Thyroid gland (tissue), 4 donors: ENCODE measurements around the gene DKK3.

ENCODE experiments used
- POLR2A ChIP-seq, 2 donors: fragments of 450-650 bp; IDR thresholded peaks; one replicate each; pipeline ENCODE4 v1.6.1; 2017; ENCODE audit warnings: antibody characterized with exemption in 2 of 2, mild to moderate bottlenecking in 2 of 2, moderate library complexity in 1 of 2
- TF ChIP-seq, protein P1 (sequence below), 6 experiments: fragments of 200-600 bp in 3 of 6; fragments of 450-650 bp in 3 of 6; sonication (generic) in 3 of 6; IDR thresholded peaks; one replicate each; pipeline ENCODE4 v1.5.1; 2016 to 2019; ENCODE audit warnings: antibody characterized with exemption in 6 of 6, mild to moderate bottlenecking in 2 of 6, inconsistent platforms in 1 of 6, moderate library complexity in 1 of 6

DNA sequence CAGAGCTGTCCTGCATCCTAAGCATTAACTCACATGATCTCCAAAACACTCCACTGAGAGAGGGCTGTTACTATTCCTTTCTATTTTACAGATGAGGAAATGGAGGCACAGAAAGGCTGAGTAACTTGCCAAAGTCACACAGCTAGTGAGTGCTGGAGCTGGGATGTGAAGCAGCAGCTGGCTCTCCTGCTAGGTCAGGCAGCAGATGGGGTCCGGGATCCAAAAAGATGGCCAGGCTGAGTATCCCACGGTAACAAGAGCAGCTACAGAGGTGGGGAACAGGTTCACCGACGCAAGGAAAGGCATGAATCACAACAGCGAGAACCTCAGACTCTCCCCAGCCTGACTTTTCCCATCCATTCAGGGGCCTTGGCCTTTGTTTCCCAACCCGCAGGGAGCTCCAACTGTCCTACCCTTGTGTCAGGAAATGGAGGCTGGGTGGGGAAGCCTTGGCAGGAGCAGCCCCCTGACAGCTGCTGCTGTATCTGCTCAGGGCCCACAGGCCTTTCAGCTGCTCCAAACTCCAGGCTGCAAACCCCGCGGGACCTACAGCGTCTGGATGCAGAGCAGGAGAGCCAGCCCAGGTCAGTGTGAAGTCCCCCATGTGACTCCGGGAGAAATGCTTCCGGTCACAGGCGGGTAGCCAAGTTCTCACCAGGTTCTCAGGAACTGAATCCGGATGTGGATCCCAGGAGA lies 29.5 kb downstream of the DKK3 start:
- TF ChIP-seq, protein P1, sequence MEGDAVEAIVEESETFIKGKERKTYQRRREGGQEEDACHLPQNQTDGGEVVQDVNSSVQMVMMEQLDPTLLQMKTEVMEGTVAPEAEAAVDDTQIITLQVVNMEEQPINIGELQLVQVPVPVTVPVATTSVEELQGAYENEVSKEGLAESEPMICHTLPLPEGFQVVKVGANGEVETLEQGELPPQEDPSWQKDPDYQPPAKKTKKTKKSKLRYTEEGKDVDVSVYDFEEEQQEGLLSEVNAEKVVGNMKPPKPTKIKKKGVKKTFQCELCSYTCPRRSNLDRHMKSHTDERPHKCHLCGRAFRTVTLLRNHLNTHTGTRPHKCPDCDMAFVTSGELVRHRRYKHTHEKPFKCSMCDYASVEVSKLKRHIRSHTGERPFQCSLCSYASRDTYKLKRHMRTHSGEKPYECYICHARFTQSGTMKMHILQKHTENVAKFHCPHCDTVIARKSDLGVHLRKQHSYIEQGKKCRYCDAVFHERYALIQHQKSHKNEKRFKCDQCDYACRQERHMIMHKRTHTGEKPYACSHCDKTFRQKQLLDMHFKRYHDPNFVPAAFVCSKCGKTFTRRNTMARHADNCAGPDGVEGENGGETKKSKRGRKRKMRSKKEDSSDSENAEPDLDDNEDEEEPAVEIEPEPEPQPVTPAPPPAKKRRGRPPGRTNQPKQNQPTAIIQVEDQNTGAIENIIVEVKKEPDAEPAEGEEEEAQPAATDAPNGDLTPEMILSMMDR (IDR thresholded peaks at IDR 0.05) = no peak
- no peak for TF ChIP-seq POLR2A (IDR thresholded peaks at IDR 0.05)
